ENCODE results near the gene ZBTB47. TPM values are rescaled to one million over a fixed set of nuclear protein-coding genes. Genes with fewer than 3 reads are reported as not detected.

The ZBTB47 gene
- total and polyA plus RNA-seq, 12 donors = 52.2 to 145 (median 106) TPM

DNA sequence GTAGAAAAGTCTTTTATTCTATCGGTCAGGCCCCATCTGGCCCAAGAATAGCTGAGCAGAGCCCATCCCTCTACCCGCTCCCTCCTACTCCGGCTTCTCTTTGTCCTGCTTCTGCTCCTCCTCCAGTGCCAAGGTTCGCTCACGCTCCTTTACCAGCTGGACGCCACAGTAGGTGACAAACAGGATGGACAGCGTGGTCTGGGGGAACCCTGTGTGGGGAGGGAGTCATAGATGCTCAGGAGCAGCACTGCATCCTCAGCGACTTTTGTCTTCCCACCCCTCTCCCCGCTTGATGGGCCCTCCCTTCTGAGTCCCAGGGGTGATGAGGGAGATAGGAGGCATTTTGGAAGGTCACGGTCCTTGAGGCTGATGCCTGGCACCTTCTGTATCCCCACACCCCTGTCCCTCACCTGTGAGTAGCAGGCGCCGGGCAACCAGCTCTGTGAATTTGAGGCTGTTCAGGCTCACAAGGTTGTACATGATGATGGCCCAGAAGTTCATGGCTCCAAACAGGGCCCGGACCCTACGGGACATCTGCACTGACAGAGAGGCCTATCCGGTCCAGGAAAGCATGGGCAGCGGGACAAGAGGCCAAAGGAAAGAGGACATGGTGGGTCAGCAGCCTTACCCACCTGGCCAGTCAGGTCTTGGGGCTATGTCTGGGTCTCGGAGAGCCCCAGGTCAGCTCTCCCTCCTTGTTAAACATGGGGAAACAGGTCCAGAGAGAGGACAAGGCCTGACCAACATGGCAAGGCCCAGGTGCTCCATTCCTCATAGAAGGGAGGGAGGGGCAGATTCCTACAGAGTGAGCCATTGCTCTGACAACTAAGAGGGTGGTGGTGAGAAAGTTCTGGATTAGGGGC is 39.4 kb downstream of the ZBTB47 start:
- Histone ChIP-seq H3K27ac (peak overlapping the region in 1 of 10 donors; percentile 10), H3K4me1 (peaks cover 0 to 20% (median 11%) of the 10 kb centered on the region in 9 donors), H3K36me3 (peaks cover 0 to 7% (median 0%) of the 10 kb centered on the region in 9 donors), H3K27me3 (no peaks in the 10 kb centered on the region), H3K4me3 (no peak overlapping the region), H3K9me3 (no peaks in the 10 kb centered on the region)
- ATAC-seq (peak in 3 of 8 donors; percentile 2 to 3 (median 2)), DNase-seq (no peak)
- WGBS, 2 donors = 83 to 85% methylated on average over 17 of the region's 17 CpGs
- TF ChIP-seq, protein P1, sequence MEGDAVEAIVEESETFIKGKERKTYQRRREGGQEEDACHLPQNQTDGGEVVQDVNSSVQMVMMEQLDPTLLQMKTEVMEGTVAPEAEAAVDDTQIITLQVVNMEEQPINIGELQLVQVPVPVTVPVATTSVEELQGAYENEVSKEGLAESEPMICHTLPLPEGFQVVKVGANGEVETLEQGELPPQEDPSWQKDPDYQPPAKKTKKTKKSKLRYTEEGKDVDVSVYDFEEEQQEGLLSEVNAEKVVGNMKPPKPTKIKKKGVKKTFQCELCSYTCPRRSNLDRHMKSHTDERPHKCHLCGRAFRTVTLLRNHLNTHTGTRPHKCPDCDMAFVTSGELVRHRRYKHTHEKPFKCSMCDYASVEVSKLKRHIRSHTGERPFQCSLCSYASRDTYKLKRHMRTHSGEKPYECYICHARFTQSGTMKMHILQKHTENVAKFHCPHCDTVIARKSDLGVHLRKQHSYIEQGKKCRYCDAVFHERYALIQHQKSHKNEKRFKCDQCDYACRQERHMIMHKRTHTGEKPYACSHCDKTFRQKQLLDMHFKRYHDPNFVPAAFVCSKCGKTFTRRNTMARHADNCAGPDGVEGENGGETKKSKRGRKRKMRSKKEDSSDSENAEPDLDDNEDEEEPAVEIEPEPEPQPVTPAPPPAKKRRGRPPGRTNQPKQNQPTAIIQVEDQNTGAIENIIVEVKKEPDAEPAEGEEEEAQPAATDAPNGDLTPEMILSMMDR (IDR thresholded peaks at IDR 0.05) = no peak
- intact Hi-C loops (cut with DNase I) = no loop called here

DNA sequence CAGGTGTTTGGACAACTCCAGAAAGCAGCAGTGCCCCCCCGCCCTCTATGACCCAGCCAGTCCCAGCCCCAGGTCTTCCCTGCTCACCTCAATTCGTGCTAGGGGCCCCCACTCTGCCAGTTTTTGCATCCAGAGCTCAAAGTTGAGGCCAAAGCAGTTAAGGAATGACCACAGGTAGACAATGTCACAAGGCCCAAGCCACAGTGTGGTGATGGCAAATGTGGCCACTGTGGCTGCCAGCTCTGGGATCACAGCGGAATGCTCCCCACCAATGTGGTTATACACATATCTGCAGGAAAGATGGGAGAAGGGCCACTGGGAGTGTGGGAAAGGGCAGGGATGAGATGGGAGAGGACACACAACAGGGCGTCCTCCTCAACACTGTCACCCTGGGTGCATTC is 40.0 kb downstream of the ZBTB47 start:
- Histone ChIP-seq H3K27me3 (no peaks in the 10 kb centered on the region), H3K36me3 (peaks cover 0 to 13% (median 0%) of the 10 kb centered on the region in 9 donors), H3K4me1 (peaks cover 0 to 27% (median 12%) of the 10 kb centered on the region in 9 donors), H3K27ac (peak overlapping the region in 1 of 10 donors; percentile 28), H3K9me3 (no peaks in the 10 kb centered on the region), H3K4me3 (no peak overlapping the region)
- intact Hi-C loops (cut with DNase I) = no loop called here
- TF ChIP-seq, protein P1 (IDR thresholded peaks at IDR 0.05) = no peak
- ATAC-seq (no peak), DNase-seq (no peak)
- WGBS, 2 donors = 83 to 86% methylated on average over 4 of the region's 4 CpGs

DNA sequence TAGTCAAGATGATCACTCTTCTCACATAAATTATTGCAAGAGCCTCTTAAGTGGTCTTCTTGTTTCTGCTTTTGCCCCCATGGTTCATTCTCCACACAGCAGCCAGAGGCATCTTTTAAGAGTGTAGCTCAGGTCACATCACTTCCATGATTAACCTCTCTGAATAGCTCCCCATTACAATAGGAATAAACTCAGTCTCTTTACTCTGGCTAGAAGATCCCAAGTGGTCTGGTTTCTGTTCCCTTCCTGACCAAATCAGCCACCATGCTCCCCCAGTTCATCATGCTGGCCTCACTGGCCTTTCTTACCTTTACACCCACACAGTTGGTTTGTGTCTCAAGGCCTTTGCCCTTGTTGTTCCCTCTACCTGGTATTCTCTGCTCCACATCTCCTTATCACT is 40.9 kb downstream of the ZBTB47 start:
- Histone ChIP-seq H3K4me3 (no peak overlapping the region), H3K27ac (no peak overlapping the region), H3K9me3 (no peaks in the 10 kb centered on the region), H3K4me1 (peaks cover 0 to 35% (median 15%) of the 10 kb centered on the region in 9 donors), H3K36me3 (peaks cover 0 to 13% (median 0%) of the 10 kb centered on the region in 9 donors), H3K27me3 (no peaks in the 10 kb centered on the region)
- ATAC-seq = no peak
- intact Hi-C loops (cut with DNase I) = no loop called here
- no peak for DNase-seq
- TF ChIP-seq, protein P1 (IDR thresholded peaks at IDR 0.05) = no peak

DNA sequence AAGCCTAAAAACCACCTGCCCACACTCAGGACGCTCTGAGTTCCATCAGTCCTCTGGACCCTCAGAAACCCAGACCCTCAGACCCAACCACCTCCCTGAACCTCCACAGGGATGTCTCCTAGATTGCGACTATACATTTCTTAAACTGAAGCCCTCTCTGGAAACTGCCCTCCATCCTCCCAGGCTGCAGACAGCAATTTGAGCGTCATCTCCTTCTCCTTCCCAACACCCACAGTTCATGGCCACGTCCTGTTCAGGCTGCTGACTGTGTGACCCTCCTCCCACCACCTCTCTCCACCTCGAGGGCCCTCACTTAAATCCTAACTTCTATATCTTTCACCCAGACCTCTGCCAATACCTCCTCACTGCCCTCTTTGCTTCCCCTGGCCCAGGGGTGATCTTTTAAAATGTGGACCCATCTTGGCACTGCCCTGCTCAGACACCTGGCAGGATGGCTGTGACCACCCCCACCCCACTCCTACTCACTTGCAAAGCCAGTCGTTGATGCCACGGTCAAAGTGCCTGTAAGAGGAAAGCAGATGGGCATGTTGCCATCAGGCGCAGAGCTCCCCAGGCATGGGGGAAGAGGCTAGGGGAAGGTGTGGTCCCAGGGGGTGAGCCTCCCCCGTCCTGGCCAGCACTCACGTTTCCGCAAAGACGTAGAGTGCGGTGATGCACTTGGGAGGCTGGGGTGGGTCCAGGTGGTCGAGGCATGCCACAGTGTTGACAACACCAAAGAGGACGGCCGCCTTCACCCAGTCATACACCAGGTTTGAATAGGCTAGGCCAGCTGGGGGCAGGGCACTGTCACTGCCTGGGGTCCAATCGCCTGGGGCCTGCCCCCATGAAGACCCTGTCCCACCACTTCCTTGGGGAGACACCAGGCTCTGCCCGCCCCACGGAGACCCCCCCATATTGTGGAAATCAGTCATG is 43.1 kb downstream of the ZBTB47 start:
- peaks cover 0 to 40% (median 15%) of the 10 kb centered on the region in 9 donors for H3K4me1 ChIP-seq
- H3K27ac ChIP-seq = peak overlapping the region in 5 of 10 donors; percentile 7 to 36 (median 32)
- H3K9me3 ChIP-seq = no peaks in the 10 kb centered on the region
- no peak overlapping the region for H3K4me3 ChIP-seq
- no peaks in the 10 kb centered on the region for H3K27me3 ChIP-seq
- no peak for DNase-seq
- H3K36me3 ChIP-seq = peaks cover 0 to 13% (median 0%) of the 10 kb centered on the region in 9 donors
- WGBS, 2 donors = 65 to 68% methylated on average over 19 of the region's 19 CpGs
- ATAC-seq = no peak
- TF ChIP-seq, protein P1 (IDR thresholded peaks at IDR 0.05) = no peak
- intact Hi-C loops (cut with DNase I) = no loop called here
